Lung microvascular endothelial cell (primary cell): Measurements from ENCODE around the gene RPAP3. TPM values are rescaled to one million over a fixed set of nuclear protein-coding genes. Genes with fewer than 3 reads are reported as not detected.
"Not testable (repeated sequence)": the region's sequence is repeated elsewhere in the genome, so short reads cannot be mapped to it uniquely, and the experiment has no call there.

Source experiments
- DNase-seq, 2 donors: peaks; one replicate each; pipeline versions ENCODE4 v3.0.0 to v3.0.0-alpha.2; 2010; ENCODE audit warnings: low read depth in 2 of 2
- total RNA-seq: library from RNA; depleted of rRNA; stranded (reverse); fragments of >200 nt; gene quantifications from 2 replicates; pipeline ENCODE4 v1.2.1, GENCODE V29; 2014

RPAP3 gene
- total RNA-seq, 1 donor from 2014 or later, result 5.8 TPM

DNA sequence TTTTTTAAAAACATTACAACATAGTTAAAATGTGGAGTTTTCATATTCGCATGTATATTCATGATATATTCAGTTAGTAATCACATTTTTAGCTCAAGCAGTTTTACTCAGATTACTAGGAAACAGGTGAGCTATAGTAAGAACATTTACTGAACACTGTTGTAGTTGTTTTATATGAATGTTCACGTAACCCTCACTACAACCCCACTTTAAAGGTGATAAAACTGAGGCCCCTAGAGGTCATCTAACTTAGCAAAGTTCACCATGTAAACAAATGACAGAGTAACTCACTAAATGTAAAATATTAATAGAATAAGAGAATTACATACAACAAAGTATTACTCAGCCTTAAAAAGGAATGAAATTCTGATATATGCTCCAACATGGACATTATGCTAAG is 26.0 kb downstream of the RPAP3 start:
- no peak for DNase-seq

DNA sequence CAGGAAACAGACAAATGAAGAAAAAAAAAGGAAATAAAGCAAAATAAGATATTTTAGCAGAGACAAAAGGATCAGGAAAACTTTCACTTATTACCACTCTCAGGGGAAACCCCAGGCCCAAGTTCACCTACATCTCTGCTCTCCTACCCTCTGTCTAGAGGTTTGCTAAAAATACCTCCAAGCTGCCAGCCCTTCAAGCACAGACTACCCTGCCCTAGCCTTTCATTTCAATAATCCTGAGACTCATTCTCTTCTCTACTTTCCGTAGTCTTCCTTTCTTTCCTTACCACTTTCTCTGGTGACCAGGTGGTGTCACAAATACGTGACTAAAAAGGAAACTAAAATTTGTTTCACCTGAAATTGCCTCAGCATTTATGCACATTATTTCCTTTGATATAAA is 33.8 kb downstream of the RPAP3 start:
- no peak for DNase-seq

DNA sequence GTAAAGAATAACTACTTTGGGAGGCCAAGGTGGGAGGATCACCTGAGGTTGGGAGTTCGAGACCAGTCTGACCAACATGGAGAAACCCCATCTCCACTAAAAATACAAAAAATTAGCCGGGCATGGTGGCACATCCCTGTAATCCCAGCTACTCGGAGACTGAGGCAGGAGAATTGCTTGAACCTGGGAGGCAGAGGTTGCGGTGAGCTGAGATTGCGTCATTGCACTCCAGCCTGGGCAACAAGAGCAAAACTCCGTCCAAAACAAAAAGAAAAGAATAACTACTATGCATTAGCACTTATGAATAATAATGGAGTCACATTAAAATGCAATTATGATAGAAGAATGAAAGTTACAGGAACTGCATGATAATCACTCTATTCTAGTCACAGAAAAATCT is 37.9 kb downstream of the RPAP3 start:
- not testable (repeated sequence) for DNase-seq

DNA sequence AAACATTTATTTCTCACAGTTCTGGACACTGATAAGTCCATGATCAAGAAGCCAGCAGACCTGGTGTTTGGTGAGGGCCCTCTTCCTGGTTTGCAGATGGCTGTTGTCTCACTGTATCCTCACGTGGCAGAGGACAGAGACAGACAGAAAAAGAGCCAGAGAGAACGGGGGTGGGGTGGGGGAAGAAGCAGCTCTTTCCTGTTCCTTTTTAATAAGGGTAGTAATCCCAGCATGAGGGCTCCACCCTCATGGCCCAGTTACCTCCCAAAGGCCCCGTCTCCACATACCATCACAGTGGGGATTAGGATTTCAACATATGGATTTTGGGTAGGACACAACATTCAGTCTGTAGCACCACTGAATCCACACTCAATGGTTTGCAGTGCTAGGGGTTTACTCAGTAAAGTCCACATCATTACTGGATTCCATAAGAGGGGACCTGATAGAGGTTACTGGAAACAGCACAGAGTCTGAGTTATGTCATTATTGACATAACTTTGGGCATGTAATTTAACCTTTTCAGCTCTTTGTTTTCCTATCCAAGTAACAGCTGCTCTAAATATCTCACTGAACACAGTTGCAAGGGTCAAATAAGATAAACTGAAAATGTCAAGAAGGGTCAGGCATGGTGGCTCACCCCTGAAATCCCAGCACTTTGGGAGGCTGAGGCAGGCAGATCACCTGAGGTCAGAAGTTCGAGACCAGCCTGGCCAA is 53.2 kb downstream of the RPAP3 start:
- peak in 1 of 2 donors; percentile 27 for DNase-seq

DNA sequence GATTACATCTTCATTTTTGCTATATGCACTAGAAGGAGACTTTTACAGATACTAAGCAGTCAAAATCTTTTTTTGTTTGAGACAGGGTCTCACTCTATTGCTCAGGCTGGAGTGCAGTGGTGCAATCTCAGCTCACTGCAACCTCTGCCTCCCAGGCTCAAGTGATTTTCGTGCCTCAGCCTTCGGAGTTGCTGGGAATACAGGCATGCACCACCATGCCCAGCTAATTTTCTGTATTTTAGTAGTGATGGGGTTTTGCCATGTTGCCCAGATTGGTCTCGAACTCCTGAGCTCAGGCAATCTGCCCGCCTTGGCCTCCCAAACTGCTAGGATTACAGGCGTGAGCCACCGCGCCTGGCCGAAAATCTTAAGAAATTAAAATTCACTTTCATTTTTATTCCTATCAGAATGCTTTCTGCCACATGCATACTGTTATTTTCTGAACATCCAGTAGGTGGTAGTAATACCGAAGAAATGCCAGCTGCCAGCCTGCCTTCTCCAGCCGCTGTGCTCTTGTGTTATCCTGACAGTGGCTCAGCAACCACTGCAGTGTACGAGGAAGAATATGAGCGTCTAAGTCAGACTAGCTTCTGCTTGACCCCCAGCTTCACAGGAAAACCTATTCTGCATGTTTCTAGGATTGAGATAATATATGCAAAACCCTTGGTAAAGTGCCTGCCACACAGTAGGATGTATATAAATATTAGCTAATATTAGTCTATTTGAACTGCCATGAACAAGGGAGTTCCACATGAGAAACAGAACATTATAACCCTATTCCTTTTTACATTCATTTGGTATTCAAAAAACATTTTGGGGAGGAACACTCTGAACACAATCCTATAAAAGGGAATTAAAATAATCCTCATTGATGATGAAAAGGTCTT is 54.2 kb downstream of the RPAP3 start:
- peak; percentile 81 to 85 for DNase-seq

DNA sequence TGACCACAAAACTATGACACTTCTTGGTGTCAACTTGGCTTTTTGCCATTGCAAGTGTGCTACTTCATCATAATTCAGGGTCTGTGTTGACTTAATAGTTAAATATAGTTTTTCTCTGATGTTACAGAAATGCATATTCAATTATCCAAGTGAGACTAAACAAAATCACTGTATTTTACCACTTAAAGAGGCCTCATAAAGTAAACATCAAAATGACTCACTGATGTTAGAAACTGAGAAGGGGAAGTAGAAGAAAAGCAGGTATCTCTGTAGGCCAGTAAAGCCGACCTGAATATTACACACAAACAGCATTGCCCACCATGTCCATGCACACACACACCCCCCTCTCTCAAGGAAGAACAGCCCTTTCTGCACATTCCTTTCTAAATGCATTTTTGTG is 55.4 kb downstream of the RPAP3 start:
- no peak for DNase-seq

DNA sequence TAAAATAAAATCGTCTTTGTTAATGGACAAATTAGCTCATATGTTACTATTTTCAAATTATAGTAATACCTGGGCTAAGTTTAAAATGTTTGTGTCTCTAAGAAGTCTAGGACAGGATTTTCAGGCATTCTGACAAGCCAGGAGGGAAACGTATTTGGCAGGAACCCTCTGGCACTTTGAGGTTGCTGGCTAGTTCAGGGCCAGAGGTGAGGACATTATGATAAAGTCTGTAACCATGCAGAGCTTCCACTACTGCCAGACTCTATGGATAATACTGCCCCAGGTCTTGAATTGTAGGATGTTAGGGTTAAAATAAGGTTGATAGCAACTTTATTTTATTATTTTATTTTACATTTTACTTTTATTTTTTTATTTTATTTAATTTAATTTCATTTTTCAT is 56.4 kb downstream of the RPAP3 start:
- no peak for DNase-seq

DNA sequence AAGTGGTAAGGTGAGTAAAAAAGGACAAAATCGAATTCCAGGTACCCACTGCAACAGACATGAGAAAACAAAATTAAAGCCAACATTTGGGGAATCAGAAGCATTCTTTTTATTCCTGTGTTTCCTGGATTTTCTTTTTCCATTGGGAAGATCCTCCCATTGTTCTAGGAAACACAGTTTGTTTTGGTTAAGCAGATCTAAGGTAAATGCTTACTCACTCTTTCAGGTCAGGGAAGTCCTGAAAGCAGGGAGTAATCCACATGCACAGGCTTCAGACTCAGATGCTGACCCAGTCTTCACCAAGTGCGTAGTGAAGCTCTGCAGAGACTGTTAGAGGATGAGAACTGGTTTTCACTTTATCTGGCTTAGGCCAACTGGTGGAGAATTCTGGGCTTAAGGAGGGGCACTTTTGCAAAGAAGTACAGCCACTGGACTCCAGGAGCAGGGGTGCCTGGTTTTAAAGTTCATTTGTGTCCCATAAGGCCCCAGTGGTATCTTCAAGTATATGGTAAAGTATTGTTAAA is 57.7 kb downstream of the RPAP3 start:
- peak in 1 of 2 donors; percentile 71 for DNase-seq

DNA sequence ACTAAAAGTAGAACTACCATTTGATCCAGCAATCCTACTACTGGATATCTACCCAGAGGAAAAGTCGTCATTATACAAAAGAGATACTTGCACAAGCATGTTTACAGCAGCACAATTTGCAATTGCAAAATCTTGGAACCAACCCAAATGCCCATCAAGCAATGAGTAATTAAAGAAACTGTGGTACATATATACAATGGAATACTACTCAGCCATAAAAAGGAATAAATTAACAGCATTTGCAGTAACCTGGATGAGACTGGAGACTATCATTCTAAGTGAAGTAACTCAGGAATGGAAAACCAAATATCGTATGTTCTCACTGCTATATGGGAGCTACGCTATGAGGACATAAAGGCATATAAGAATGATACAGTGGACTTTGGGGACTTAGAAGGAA is 63.5 kb downstream of the RPAP3 start:
- not testable (repeated sequence) for DNase-seq

DNA sequence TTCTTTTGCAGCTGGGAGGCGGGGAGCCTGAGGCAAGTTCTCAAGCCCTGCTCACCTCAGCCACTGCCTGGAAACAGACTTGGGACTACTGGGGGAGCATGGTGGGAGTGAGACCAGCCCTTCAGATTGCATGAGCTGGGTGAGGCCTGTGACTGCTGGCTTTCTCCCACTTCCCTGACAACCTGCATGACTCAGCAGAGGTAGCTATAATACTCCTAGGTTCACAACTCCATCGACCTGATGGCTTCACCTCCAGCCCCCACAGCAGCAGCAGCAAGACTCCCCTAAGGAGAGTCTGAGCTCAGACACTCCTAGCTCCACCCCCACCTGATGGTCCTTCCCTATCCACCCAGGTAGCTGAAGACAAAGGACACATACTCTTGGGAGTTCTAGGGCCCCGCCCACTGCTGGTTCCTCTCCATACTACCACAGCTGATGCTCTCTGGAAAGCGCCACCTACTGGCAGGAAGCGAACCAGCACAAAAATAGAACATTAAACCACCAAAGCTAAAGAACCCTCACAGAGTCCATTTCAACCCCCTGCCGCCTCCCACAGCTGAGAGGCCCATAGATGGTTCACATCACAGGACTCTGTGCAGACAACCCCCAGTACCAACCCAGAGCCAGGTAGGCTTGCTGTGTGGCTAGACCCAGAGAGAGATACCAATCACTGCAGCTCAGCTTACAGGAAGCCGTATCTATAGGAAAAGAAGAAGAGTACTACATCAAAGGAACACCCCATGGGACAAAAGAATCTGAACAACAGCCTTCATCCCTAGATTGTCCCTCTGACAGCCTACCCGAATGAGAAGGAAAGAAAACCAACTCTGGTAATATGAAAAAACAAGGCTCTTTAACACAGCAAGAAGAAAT is 68.7 kb downstream of the RPAP3 start:
- DNase-seq, result peak; percentile 32 to 59

DNA sequence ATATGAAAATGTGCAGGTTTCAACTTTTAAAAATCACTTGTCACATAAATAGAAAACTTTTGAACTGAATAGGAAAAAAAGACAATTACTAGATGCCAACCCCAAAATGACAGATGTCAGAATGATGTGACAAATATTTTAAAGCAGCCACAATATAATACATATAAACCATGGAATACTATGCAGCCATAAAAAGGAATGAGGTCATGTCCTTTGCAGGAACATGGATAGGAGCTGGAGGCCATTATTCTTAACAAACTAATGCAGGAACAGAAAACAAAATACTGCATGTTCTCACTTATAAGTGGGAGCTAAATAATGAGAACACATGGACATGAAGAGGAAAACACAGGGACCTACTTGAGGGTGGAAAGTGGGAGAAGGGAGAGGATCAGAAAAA is 70.1 kb downstream of the RPAP3 start:
- DNase-seq, result not testable (repeated sequence)

DNA sequence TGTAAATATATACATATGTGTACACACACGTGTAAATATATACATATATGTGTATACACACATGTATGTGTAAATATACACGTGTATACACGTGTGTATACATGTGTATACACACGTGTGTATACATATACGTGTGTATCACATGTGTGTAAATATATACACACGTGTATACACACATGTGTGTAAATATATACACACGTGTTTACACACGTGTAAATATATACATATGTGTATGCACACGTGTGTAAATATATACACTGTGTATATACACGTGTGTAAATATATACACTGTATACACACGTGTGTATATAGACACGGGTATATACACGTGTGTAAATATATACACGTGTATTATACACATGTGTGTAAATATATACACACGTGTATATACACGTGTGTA is 71.7 kb downstream of the RPAP3 start:
- DNase-seq, result no peak

DNA sequence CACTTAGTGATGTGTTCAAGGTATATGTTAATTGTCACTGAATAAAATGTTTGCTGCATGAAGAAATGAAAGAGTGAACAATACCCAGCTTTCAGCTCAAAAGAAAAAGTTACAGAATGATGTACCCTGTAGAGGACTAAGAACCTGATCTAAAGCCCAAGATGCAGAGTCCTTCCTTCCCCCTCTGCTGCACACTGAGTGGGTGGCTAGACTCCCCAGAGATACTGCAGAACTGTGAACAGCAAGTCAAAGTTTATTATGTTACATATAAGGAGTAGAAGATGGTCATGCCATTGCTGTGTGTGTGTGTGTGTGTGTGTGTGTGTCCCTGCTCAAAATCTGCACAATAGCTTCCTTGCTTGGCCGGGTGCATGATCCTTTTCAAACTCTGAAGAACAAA is 83.9 kb downstream of the RPAP3 start:
- DNase-seq, result no peak

DNA sequence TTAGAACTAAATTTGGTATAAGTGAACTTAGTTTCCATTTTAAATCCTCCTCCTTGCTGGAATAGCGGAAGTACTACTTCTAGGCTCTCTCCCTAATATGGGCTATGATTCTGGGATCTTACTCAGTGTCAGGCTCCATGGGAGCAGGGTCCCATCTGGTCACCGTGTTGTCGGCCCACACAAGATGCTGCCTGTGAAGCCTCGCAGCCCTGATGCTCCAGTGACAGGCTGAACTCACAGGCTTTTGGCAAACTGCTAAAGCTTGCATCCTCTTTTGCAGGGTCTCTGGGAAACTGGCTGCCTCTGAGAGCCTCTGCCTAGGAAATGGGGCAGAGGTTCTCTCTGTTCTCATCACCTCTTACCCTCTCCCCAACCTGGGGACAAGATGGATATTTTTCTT is 88.4 kb downstream of the RPAP3 start:
- no peak for DNase-seq

DNA sequence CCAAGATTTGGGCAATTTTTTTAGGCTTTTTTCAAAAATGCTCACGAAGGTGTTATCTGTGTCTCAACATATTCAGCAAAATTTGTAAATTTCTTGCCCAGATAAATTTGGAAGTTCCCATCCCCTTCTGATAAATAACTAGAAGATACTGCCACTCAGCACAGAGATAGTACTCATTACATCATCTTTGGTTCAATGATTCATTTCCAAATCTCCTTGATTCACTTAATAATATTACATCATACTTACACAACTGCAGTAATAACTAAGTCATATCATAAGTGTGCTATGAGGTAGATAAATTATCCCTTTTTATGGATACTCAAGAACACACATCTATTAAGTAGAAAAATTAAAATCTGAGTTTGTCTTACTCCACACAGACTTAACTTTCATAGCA is 89.4 kb downstream of the RPAP3 start:
- no peak for DNase-seq

DNA sequence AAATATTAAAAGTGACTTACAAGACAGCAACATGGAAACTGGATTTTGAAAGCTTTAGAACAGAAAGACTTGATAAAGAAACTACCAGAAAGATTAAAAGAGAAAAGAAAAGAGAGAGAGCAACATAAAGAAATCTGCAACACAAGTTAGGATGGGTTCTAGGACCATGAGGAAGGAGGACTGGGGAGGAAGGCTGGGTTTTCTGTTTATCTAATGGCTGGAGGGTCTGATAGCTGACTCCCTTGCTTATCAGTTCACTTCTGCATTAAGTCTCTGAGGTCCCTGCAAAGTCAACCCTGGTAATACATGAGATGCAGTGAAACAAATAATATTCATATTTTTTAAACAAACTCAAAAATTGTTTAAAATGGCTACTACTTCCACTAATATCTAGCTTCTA is 90.1 kb downstream of the RPAP3 start:
- DNase-seq, result no peak

DNA sequence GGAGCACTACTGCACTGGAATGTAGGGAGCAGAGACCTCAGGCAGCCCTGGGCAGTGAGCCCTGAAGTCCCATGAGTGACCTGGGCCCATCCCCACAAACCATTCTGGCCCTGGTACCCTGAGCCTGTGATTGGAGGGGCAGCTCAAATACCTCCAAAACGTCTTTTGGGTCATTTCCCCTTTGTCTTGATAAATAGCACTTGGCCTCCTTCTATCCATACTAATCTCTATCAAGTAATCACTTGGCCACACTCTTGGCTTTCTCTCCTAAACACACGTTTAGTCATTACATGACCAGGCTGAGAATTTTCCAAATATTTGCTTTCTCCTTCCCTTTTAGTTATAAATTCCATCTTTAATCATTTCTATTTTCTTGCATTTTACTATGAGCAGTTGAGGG is 91.3 kb downstream of the RPAP3 start:
- no peak for DNase-seq

DNA sequence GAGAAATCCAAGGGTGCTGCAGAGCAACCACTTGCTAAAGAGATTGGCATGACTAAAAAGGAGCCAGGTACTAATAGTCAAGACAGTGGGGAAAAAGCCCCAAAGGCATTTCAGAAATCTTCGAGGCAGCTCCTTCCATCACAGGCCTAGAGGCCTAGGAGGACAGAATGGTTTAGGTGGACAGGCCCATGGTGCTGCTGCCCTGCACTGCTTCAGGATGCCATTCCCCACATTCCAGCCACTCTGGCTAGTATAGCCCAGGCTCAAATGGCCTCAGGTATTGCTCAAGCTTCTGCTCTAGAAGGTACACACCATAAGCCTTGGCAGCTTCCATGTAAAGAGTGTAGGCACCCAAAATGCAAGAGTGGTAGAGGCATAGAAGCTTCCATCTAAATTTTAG is 92.9 kb downstream of the RPAP3 start:
- no peak for DNase-seq

DNA sequence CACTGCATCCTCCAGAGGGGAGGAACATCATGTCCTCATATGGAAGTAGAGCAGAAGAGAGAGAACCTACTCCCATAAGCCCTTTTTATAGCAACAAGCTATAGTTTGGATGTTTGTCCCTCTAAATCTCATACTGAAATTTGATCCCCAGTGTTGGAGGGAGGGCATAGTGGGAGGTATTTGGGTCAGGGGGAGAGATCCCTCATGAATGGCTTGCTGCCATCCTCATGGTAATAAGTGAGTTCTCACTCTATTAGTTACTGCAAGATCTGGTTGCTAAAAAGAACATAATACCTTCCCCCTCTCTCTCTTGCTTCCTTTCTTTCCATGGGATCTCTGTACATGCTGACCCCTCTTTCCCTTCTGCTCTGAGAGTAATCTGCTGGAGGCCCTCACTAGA is 93.9 kb downstream of the RPAP3 start:
- no peak for DNase-seq
